ES-I3 (cell line): Measurements from ENCODE around the gene STOML1.

Experiments
- H3K36me3 ChIP-seq: 2 replicates; pipeline ENCODE4 v1.6.1; 2013; ENCODE audit warnings: mild to moderate bottlenecking, low read length, control low read depth, moderate library complexity; ENCODE audit not compliant: insufficient read depth
- H3K4me1 ChIP-seq: 2 replicates; pipeline ENCODE4 v1.6.1; 2013; ENCODE audit warnings: mild to moderate bottlenecking, control low read depth, low read length; ENCODE audit not compliant: insufficient read depth
- H3K9ac ChIP-seq: 2 replicates; pipeline ENCODE4 v1.6.1; 2013; ENCODE audit warnings: low read depth, mild to moderate bottlenecking, low read length, moderate library complexity
- H3K9me3 ChIP-seq: 2 replicates; pipeline ENCODE4 v1.6.1; 2013; ENCODE audit warnings: mild to moderate bottlenecking, low read length, moderate library complexity; ENCODE audit not compliant: control insufficient read depth, insufficient read depth

The STOML1 gene

DNA sequence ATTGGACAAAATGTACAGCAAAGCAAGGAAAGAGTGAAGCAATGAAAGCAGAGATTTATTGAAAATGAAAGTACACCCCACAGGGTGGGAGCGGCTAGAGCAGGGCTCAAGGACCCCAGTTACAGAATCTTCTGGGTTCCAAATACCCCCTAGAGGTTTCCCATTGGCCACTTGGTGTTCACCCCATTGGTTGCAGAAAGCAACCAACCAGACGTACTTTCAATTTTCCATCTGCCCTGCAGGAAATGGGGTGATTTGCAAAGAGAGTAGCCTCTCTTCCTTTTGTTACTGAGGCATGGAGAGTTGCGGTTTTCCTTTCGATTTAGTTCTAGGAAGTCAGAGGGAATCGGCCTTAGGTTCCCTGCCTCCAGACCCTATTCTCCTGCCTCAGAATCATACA lies 4.8 kb upstream of the STOML1 start:
- peaks cover 11% of the 10 kb centered on the region; the same call in 1 of the 2 replicates for H3K36me3 ChIP-seq
- 0 out of 2 replicates have a peak, but pooled peaks cover 2% of the 10 kb centered on the region for H3K4me1 ChIP-seq
- H3K9me3 ChIP-seq = no peaks in the 10 kb centered on the region
- no peak overlapping the region for H3K9ac ChIP-seq

DNA sequence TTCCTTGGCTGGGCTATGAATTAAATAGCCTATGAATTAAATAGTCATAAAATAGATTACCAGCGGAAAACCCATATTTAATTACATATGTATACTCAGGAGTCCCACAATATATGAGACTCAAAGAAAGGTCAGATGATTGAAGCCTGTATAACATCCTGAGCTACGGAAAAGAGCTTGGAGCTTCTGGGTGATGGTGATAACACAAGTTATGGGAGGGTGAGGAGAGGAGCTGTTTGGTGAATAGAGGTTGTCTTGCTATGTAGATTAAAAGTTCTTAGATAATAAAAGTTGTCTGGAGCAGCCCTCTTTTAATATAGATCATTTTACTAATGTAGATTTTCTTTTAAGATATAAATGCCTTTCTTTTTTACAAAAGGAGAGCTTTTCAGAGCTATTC lies 4.2 kb upstream of the STOML1 start:
- peaks cover 11% of the 10 kb centered on the region; the same call in 1 of the 2 replicates for H3K36me3 ChIP-seq
- H3K4me1 ChIP-seq = peaks cover 6% of the 10 kb centered on the region; the same call in 1 of the 2 replicates
- H3K9me3 ChIP-seq = no peaks in the 10 kb centered on the region
- no peak overlapping the region for H3K9ac ChIP-seq

DNA sequence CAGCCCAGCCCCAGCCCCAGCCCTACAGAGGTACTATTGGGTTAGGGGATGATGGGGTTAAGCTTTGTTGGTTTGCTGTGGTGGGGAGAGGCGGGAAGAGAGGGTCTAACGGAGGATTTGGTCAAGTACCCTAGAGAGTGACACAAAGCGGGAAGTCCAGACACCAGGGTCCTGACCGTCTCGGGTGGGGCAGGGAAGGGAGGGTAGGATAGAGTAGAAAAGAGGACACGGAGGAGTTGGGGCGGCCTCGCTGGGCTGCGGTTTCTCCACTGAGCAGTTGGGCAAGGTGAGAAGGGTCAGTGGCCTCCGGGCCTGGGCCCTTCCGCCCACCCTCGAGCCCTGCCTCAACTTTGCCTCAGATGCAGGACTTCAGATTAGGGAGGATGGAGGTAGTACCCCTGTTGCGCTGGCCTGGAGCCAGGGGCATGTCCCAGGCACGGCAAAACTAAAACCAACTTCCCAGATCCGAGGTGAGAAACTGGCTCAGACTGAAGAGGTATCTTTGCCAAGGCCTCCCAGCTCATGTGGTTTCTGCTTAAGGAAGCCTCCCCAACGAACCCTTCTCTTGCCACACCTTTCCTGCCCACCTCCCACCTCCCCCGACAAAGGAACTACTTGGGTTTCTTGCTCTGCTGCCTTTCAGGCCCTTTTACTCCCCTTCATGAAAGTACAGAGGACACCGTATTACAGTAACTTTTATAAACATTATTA lies 3.0 kb upstream of the STOML1 start:
- peak overlapping the region; percentile 70 for H3K9ac ChIP-seq
- no peaks in the 10 kb centered on the region for H3K9me3 ChIP-seq
- peaks cover 11% of the 10 kb centered on the region; the same call in 1 of the 2 replicates for H3K36me3 ChIP-seq
- H3K4me1 ChIP-seq = peaks cover 8% of the 10 kb centered on the region; the same call in 1 of the 2 replicates

DNA sequence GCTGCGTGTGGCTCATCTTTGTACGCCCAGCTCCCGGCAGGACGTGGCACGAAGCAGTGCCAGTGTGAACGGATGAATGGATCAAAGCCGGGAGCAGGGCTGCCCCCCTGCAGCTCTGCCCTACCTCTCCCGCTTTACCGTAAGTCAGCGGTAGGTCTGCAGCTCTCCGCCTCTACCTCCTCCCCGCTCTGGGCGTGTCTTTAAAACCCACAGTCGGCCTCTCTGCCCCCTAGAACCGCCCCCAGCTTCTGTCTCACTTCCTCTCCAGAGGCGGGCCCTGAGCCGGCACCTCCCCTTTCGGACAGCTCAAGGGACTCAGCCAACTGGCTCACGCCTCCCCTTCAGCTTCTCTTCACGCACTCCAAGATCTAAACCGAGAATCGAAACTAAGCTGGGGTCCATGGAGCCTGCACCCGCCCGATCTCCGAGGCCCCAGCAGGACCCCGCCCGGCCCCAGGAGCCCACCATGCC lies 2.4 kb upstream of the STOML1 start, which contains the start of gene PML:
PML (plus strand) TSS at position 304 of the 471 bp plus-strand sequence; CDS start at position 401, 97 bp downstream.
- Histone ChIP-seq H3K9ac (peak within 1 kb of the TSS; percentile 70), H3K4me1 (peaks cover 8% of the 10 kb centered on the region; the same call in 1 of the 2 replicates), H3K9me3 (no peaks in the 10 kb centered on the region), H3K36me3 (peaks cover 11% of the 10 kb centered on the region; the same call in 1 of the 2 replicates)

DNA sequence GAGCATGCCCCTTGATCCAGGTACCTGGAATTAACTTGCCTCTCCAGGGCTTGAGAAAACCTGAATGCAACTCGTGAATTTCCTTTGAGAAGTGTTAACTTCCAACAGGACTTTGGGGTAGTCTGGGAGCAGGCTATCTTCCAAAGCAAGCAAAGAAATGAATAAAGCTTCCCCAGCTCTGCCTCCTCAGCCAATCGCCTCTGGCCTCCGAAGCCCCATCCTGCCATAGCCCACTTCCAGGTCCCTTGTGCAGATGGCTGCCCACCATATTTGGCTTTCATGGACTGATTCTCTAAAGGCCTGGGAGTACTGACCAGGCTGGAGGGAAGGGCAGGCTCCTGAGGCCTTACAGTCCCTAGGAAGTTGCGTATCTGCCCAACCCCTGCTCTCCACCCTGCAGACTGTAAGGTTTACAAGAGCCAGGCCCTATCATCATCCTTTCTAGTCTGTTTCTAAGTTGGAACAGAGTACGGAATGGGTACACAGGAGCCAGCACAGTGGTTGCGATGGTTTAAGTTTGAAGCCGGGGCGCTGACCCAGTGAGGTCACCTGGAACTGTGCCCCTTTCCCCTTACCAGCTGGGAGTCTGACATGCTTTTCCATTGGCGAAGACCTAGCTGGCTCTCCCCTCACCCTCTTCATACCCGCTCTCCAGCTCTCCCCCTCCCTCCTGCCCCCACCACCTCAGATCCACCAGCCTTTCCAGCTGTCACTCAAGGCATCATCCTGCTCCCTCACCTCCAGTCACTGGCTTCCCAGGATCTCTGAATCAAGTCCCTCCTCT lies 1.3 kb upstream of the STOML1 start:
- H3K4me1 ChIP-seq = peaks cover 8% of the 10 kb centered on the region; the same call in 1 of the 2 replicates
- H3K9ac ChIP-seq = no peak overlapping the region; the same call in 1 of the 2 replicates
- peaks cover 2% of the 10 kb centered on the region; the same call in 1 of the 2 replicates for H3K36me3 ChIP-seq
- no peaks in the 10 kb centered on the region for H3K9me3 ChIP-seq

DNA sequence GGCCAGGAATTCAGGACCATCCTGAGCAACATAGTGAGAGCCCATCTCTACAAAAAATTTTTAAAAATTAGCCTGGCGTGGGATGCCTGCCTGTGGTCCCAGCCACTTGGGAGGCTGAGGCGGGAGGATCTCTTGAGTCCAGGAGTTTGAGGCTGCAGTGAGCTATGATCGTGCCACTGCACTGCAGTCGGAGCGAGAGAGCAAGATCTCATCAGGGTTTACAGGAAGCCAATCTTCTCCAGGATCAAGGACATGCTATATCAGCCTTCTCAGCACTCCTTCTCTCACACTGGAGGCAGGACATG lies 451 bp upstream of the STOML1 start:
- no peaks in the 10 kb centered on the region for H3K9me3 ChIP-seq
- H3K36me3 ChIP-seq = no peaks in the 10 kb centered on the region
- peak overlapping the region; percentile 19; the same call in 1 of the 2 replicates for H3K9ac ChIP-seq
- H3K4me1 ChIP-seq = peaks cover 8% of the 10 kb centered on the region; the same call in 1 of the 2 replicates

DNA sequence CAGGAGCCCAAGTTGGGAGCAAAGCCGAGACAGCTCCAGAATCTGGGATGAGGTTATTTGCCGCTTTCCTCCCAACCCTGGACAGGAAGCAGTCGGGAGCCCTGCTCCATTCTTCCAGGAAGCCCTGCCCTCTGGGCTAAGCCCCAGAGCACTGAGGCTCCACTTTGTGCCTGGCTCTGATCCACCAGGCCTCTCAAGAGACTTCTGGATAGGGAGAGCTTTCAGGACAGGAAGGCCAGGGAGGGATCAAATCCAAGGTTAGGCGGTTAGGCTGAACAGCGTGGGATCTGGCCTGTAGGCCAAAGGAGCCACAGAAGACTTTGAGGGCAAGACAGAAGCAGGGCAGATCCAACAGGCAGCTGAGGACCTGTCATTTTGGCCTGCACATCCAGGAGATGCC lies 835 bp downstream of the STOML1 start:
- peaks cover 8% of the 10 kb centered on the region; the same call in 1 of the 2 replicates for H3K4me1 ChIP-seq
- H3K9ac ChIP-seq = peak overlapping the region; percentile 71; the same call in 1 of the 2 replicates
- no peaks in the 10 kb centered on the region for H3K36me3 ChIP-seq
- H3K9me3 ChIP-seq = no peaks in the 10 kb centered on the region

DNA sequence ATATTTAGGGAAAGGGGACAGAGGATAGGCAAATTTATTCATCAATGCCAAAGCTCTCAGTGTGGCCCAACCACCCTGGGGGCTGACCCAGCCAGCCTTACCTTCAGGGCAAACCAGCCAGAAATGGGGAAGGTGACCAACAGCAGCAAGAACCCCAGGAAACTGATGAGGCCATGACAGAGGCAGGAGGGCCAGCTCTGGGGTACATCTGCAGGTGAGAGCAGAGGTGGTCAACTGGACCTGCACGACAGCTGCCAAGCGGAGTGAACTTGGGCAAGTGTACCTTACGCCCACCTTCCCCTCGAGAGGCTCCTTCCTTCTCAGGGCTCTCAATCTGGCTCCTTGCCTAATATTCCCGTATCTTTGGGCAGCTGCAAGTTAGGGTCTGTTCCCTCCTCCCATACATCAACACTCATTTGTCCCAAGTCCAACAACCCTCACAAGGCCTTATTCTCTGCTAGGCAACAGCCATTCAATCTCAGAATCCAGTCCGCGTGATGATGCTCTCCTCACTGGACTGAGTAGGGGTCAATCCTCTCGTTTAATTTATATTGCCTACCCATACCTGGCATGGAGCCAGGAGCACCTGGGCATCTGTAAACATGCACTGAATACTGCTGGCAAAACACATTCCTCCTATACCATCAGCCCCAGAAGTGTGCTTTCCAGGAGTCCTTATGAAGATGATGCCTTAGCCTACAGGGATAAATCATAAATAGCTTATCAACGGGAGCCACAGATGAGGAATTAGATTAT lies 1.7 kb downstream of the STOML1 start:
- no peaks in the 10 kb centered on the region for H3K9me3 ChIP-seq
- peaks cover 8% of the 10 kb centered on the region; the same call in 1 of the 2 replicates for H3K4me1 ChIP-seq
- no peaks in the 10 kb centered on the region for H3K36me3 ChIP-seq
- no peak overlapping the region for H3K9ac ChIP-seq

DNA sequence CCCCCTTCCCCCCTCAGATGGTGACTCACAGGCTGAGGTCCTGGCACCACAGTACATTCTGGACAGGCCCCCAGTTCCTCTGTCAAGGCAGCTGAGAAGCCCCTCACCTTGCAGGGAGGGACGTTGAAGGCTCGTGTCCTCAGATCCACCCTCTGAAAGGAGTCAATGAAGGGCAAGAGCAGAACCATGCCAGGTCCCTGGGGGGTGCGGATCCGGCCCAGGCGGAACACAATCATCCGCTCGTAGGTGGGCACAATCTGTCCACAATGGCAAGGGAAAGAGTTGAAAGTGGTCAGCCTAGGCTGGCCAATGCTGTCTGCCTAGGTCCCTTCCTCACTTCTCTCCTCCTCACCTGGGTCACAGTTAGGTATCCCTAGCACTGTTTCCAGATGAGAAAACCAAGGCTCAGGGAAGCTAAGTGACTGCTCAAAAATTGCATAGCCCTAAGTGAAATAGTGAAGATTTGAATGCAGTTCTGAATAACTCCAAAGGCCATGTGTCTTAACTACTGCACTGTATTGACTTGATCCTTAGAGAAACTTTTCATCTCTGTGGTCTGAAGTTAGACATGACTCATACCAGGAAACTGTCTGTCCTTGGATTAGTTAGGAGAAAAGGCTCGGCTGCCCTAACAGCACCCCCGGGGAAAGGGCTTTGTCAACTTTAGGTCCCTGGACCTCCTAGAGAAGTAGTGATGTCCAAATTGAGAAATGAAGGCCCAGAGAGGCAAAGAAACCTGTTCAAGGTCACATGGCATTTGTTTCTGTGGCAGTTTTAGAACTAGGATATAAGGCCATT lies 2.9 kb downstream of the STOML1 start:
- H3K4me1 ChIP-seq = peaks cover 8% of the 10 kb centered on the region; the same call in 1 of the 2 replicates
- no peaks in the 10 kb centered on the region for H3K9me3 ChIP-seq
- no peak overlapping the region for H3K9ac ChIP-seq
- no peaks in the 10 kb centered on the region for H3K36me3 ChIP-seq

DNA sequence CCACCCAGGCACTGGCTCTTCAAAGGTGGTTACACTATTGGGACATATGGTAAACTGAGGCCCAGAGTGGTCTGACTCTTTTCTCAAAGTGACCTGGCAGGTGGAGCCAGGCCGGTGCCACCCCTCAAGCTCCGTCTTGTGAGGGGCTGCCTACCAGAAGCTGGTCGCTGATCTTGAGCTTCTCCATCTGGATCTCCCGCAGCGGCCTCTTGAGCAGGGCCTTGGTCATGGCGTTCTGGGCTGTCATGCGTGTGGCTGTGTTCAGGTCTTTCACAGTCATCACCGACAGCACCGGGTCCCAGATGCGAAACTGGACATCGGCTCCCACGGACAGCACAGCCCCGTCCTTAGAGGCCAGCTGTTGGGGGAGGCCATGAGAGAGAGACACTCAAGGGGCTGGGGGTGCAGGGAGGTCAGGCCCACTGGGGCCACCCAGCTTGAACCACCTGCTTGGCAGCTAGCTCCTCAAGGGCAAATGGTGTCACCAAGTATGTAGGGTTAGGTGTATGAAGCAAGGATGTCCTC lies 3.6 kb downstream of the STOML1 start:
- Histone ChIP-seq H3K9ac (no peak overlapping the region), H3K36me3 (no peaks in the 10 kb centered on the region), H3K4me1 (peaks cover 6% of the 10 kb centered on the region; the same call in 1 of the 2 replicates), H3K9me3 (no peaks in the 10 kb centered on the region)

DNA sequence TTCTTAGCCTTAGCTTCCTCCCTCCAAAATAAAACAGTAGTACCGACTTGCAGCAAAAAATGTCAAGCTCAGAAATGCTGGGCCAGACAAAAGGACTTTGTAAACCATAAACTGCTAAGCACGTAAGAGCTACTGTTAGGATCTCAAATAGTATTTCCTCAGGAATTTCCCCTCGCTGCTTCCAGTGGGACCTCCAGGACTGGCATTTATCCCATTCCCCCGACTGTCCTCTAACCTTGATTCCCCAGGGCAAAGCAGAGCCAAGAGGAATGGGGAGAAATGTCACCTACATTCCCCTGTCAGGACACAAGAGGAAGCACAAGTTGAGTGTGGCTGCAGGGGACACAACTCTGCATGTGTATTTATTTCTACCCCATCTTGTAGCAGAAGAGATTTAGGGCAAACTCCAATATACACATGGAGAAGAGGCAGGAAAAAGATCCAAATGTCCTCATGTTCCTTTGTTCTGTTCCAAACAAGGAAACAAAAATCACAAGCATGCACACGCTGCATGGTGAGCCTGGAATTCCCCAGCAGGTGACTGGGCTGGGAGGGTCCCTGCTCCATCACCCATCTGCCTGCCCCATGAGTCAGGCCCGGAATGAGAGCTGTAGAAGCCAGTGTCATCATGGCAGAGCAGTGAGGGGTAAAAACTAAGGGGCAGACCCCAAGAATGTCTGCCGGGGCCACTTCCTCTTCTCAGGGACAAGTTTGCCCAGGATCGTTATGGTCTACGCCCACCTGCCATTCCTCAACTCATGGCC lies 4.2 kb downstream of the STOML1 start:
- Histone ChIP-seq H3K9me3 (no peaks in the 10 kb centered on the region), H3K4me1 (peaks cover 6% of the 10 kb centered on the region; the same call in 1 of the 2 replicates), H3K36me3 (no peaks in the 10 kb centered on the region), H3K9ac (no peak overlapping the region)

DNA sequence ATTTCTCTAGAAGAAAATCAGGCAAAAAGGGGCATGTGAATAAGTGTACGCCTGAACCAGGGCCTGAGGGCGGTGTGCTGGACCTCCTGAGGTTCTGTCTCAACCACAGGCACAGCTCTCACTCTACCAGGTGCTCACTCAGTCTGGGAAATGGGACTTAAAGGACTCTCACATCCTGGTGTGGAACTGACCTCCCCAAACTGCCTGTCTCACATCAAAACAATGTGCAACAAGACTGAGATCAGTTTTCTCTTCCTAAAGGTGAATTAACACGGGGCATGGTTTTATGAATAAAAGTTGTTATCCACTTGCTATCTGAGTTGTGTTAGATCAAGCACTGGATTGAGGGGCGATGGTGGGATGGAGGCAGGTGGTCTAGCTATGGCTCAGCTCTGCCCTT lies 4.8 kb downstream of the STOML1 start:
- no peaks in the 10 kb centered on the region for H3K9me3 ChIP-seq
- no peaks in the 10 kb centered on the region for H3K36me3 ChIP-seq
- H3K9ac ChIP-seq = no peak overlapping the region
- H3K4me1 ChIP-seq = peaks cover 6% of the 10 kb centered on the region; the same call in 1 of the 2 replicates

DNA sequence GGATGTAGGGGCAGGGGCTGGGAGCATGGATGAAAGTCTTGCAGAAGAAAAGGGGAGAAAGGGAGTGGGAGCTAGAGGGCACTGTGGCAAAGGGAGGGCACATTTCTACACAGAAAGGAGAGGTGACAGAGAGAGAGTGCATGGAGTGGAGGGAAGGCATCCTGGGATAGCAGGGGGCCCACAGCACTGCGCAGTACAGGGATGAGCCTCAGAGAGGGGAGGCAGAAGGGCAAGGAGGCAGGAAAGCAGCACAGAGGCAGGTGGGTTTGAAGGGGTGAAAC lies 5.4 kb downstream of the STOML1 start:
- Histone ChIP-seq H3K4me1 (peaks cover 6% of the 10 kb centered on the region; the same call in 1 of the 2 replicates), H3K9ac (no peak overlapping the region), H3K36me3 (no peaks in the 10 kb centered on the region), H3K9me3 (no peaks in the 10 kb centered on the region)
